Heart right ventricle (tissue), 16 donors: ENCODE results near the gene GUCY2D. TPM values are rescaled to one million over a fixed set of nuclear protein-coding genes. Genes with fewer than 3 reads are reported as not detected.

Source experiments
- ATAC-seq, 8 donors: fragments of 200-7000 bp; cut with Tn5 transposase; one replicate each; pipeline ENCODE4 v1.9.1; 2020; ENCODE audit warnings: mild to moderate bottlenecking in 8 of 8, moderate library complexity in 8 of 8, moderate number of reproducible peaks in 1 of 8
- DNase-seq, 2 donors: peaks; one replicate each; pipeline ENCODE4 v3.0.0-alpha.2; 2020
- H3K27ac ChIP-seq, 10 donors: fragments of 200-600 bp; sonication (generic) in 2 of 10; one replicate each; pipeline versions ENCODE4 v1.5.0 to v1.8.0; 2020 to 2022; ENCODE audit warnings: mild to moderate bottlenecking in 3 of 10
- H3K27me3 ChIP-seq, 7 donors: fragments of 200-600 bp; one replicate each; pipeline ENCODE4 v1.8.0; 2021 to 2022; ENCODE audit warnings: mild to moderate bottlenecking in 2 of 7
- H3K36me3 ChIP-seq, 9 donors: fragments of 200-600 bp; sonication (generic) in 1 of 9; one replicate each; pipeline versions ENCODE4 v1.5.0 to v1.8.0; 2020 to 2022; ENCODE audit warnings: mild to moderate bottlenecking in 2 of 9
- H3K4me1 ChIP-seq, 9 donors: fragments of 200-600 bp; sonication (generic) in 1 of 9; one replicate each; pipeline versions ENCODE4 v1.5.0 to v1.8.0; 2020 to 2022; ENCODE audit warnings: mild to moderate bottlenecking in 4 of 9
- H3K4me3 ChIP-seq, 10 donors: fragments of 200-600 bp; sonication (generic) in 2 of 10; one replicate each; pipeline versions ENCODE4 v1.5.0 to v1.8.0; 2020 to 2022; ENCODE audit warnings: mild to moderate bottlenecking in 7 of 10, moderate library complexity in 2 of 10
- H3K9me3 ChIP-seq, 11 donors: fragments of 200-600 bp in 10 of 11; sonication (generic) in 2 of 11; one replicate each; pipeline versions ENCODE4 v1.5.0 to v1.8.0; 2013 to 2022; ENCODE audit warnings: mild to moderate bottlenecking in 2 of 11, control low read depth in 1 of 11, moderate library complexity in 1 of 11
- WGBS, 2 donors: extraction: QIAGEN DNeasy Blood & Tissue Kit; methylation state at CpG; one replicate each; pipeline ENCODE4 v1.1.7; 2013; ENCODE audit warnings: inconsistent platforms in 1 of 2; 5-methylcytosine and 5-hydroxymethylcytosine counted together
- intact Hi-C, 10 donors: fragments of 100-400 bp; cut with DNase I; formaldehyde crosslinking; loops; one replicate each; pipeline versions ENCODE4 v1.11.1 to v1.14.2; 2022
- polyA plus RNA-seq, 2 donors: library from polyadenylated mRNA; stranded (reverse); fragments of 200-250 nt; gene quantifications; one replicate each; pipeline ENCODE4 v1.2.3, GENCODE V29; 2013
- total RNA-seq, 10 donors: library from RNA; stranded (reverse); fragmentation: NEBNext Ultra II Directional in 3 of 10; extraction: Animal tissue kit (Norgen Biotek cat#: 25700) in 3 of 10; gene quantifications; one replicate each; pipeline versions ENCODE4 v1.2.1 to v1.2.4, GENCODE V29; 2021 to 2023
- TF ChIP-seq, protein P1 (sequence below), 9 donors: fragments of 200-600 bp; sonication (generic) in 2 of 9; IDR thresholded peaks; one replicate each; pipeline versions ENCODE4 v1.5.0 to v1.8.0; 2021 to 2022; ENCODE audit warnings: antibody characterized with exemption in 9 of 9, mild to moderate bottlenecking in 5 of 9, moderate library complexity in 1 of 9
- donor health status: Arrhythmogenic right ventricular cardiomyopathy.
- donor health status: ischemic (EF 13 %, LVEDD 7.1; RV severe dilation, severe dysfunction).
- donor health status: healthy with polysubstance abuse.
- donor health status: DM: no; HTN: yes; CAD: no.
- donor health status: DM: no; HTN: no; CAD: no.
- donor health status: ischemic (EF 25% LVEDD 6.9; RV normal size, moderate dysfunction).
- donor health status: ischemic (EF 25% LVEDD 5.7; RV mildly dilated, moderate dysfunction).
- donor health status: healthy.
- donor health status: DM: yes; HTN: yes; CAD: no.
- donor health status: Ischemic cardiomyopathy.
- donor health status: ischemic (EF 35%, LVEDD 5.7; RV mildly dilated, moderate dysfunction).
- donor health status: nonischemic (EF 11% LVEDD 7.7; RV severe dilation, severe dysfunction).
- donor health status: DM: yes; HTN: yes; CAD: no.
- donor health status: PGD.
- donor health status: ischemic (EF 29% LVEDD 5.4; RV normal size, mild dysfunction).
- donor health status: nonischemic (EF 23%, LVEDD 6.1; RV moderate dilation, normal function).

Gene GUCY2D
- total and polyA plus RNA-seq, 12 donors, result 0.06 to 0.69 (median 0.36) TPM; not detected in 6

- intact Hi-C loops, result loop anchor here in 8 of 10 donors (2.0 to 10.0 kb wide), 8 partner anchors 70 to 245 kb away; partner anchors contain the start of gene RNF227 (in 1 of the 8)
- WGBS, 2 donors, result 62 to 69% methylated on average over 12 of the region's 12 CpGs
- ATAC-seq, result no peak
These were observed 15.1 kb upstream of the GUCY2D start for GRCh38 chr17:7987112-7987893.

GRCh38 chr17:7988750-7989178 is 13.7 kb upstream of the GUCY2D start:
- TF ChIP-seq, protein P1, sequence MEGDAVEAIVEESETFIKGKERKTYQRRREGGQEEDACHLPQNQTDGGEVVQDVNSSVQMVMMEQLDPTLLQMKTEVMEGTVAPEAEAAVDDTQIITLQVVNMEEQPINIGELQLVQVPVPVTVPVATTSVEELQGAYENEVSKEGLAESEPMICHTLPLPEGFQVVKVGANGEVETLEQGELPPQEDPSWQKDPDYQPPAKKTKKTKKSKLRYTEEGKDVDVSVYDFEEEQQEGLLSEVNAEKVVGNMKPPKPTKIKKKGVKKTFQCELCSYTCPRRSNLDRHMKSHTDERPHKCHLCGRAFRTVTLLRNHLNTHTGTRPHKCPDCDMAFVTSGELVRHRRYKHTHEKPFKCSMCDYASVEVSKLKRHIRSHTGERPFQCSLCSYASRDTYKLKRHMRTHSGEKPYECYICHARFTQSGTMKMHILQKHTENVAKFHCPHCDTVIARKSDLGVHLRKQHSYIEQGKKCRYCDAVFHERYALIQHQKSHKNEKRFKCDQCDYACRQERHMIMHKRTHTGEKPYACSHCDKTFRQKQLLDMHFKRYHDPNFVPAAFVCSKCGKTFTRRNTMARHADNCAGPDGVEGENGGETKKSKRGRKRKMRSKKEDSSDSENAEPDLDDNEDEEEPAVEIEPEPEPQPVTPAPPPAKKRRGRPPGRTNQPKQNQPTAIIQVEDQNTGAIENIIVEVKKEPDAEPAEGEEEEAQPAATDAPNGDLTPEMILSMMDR (IDR thresholded peaks at IDR 0.05), result peak; percentile 65 to 82 (median 75)
- Histone ChIP-seq H3K36me3 (no peaks in the 10 kb centered on the region), H3K27ac (no peak overlapping the region), H3K4me3 (no peak overlapping the region), H3K9me3 (no peaks in the 10 kb centered on the region), H3K4me1 (peaks cover 0 to 13% (median 7%) of the 10 kb centered on the region in 9 donors), H3K27me3 (peaks cover 0 to 23% (median 5%) of the 10 kb centered on the region in 7 donors)
- DNase-seq (peak in 1 of 2 donors; percentile 85), ATAC-seq (peak in 7 of 8 donors; percentile 61 to 87 (median 81))
- intact Hi-C loops, result loop anchor here (1.0 to 10.0 kb wide), 14 partner anchors 71 to 246 kb away; partner anchors contain the start of gene RNF227 (in 2 of the 10)
- 21 to 22% methylated on average over 5 of the region's 5 CpGs for WGBS, 2 donors

More at GRCh38 chr17:7987112-7987893, 15.1 kb upstream of the GUCY2D start:
- Histone ChIP-seq H3K9me3 (no peaks in the 10 kb centered on the region), H3K4me1 (peaks cover 0 to 14% (median 7%) of the 10 kb centered on the region in 9 donors), H3K27me3 (peaks cover 0 to 38% (median 12%) of the 10 kb centered on the region in 7 donors), H3K27ac (no peak overlapping the region), H3K4me3 (no peak overlapping the region), H3K36me3 (no peaks in the 10 kb centered on the region)
- no peak for DNase-seq
- TF ChIP-seq, protein P1 (IDR thresholded peaks at IDR 0.05), result no peak

DNA sequence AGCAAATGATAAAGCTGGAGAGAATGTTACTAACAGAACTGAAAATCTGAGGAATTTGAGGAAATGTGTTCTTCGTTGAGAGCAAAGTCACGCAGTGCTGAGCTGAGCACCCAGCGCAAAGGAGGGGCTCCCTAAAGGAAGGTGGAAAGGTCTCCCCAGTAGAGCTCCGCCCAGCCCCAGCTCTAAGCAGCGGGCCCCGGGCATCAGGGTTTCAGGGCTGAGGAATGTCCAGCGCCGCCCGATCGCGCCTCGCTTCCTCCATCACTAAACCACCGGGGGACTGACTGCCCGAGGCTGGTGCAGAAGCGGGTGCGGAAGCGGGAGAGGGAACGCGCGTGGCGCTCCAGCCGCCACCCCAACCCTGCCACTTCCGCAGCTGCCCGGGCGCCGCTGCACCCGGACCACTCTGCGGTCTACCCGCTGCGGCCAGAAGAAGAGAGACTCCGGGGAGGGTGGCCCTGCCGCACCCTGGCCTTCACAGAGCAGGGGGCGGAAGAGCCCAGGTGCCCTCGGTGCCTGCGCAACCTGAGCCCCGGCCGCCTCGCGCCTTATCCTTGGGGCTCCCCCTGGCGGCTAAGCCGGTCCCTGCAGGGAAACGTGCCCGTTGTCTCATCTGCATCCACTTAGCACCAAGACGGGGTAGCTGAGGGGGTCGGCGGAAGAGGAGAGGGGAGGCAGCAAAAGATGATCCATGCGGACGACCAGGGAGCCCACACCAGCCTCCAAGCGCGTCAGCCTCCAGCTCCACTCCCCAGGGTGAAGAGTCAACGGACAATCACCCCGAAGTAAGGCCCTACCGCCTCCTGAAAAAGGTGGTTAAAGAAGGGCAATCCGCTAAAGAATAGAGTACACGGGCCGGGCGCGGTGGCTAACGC is 12.4 kb upstream of the GUCY2D start:
- Histone ChIP-seq H3K27ac (peak overlapping the region in 7 of 10 donors; percentile 11 to 68 (median 37)), H3K36me3 (no peaks in the 10 kb centered on the region), H3K4me1 (peaks cover 0 to 16% (median 7%) of the 10 kb centered on the region in 9 donors), H3K9me3 (no peaks in the 10 kb centered on the region), H3K27me3 (peaks cover 0 to 12% (median 0%) of the 10 kb centered on the region in 7 donors), H3K4me3 (peak overlapping the region; percentile 43 to 85 (median 66))
- WGBS, 2 donors, result 5% methylated on average over 57 to 59 of the region's 59 CpGs
- intact Hi-C loops, result loop anchor here (1.0 to 10.0 kb wide), 15 partner anchors 73 to 248 kb away; partner anchors contain the start of gene RNF227 (in 2 of the 10)
- TF ChIP-seq, protein P1 (IDR thresholded peaks at IDR 0.05), result peak; percentile 94 to 98 (median 97)
- DNase-seq, result peak; percentile 77 to 88
- ATAC-seq, result peak; percentile 77 to 88 (median 86)

- intact Hi-C loops, result loop anchor here in 4 of 10 donors (5.0 kb wide), 3 partner anchors 130 to 250 kb away; no protein-coding TSS in a partner anchor
- H3K36me3 ChIP-seq, result no peaks in the 10 kb centered on the region
- ATAC-seq (no peak), DNase-seq (no peak)
- 87 to 92% methylated on average over 2 of the region's 2 CpGs for WGBS, 2 donors
- peaks cover 0 to 26% (median 14%) of the 10 kb centered on the region in 9 donors for H3K4me1 ChIP-seq
- TF ChIP-seq, protein P1 (IDR thresholded peaks at IDR 0.05), result no peak
- no peak overlapping the region for H3K27ac ChIP-seq
- no peaks in the 10 kb centered on the region for H3K9me3 ChIP-seq
- peaks cover 0 to 6% (median 0%) of the 10 kb centered on the region in 7 donors for H3K27me3 ChIP-seq
- H3K4me3 ChIP-seq, result no peak overlapping the region
These were observed 9.9 kb upstream of the GUCY2D start for GRCh38 chr17:7992516-7992915.
